Activated CD4-positive, alpha-beta T cell treated with anti-CD3 and anti-CD28 coated beads, Interleukin-2, amount 50 U/mL, for 24 hours (primary cell): ENCODE measurements around the gene PPP2R5D.
A peak's percentile ranks its signal among the peaks of the same experiment; 100 is the strongest.
"Not testable (repeated sequence)": the region's sequence is repeated elsewhere in the genome, so short reads cannot be mapped to it uniquely, and the experiment has no call there.

Experiments used
- DNase-seq, 2 donors: peaks; one replicate each; pipeline ENCODE4 v3.0.0-alpha.2; 2020; ENCODE audit warnings: low read depth in 1 of 2, low spot score in 1 of 2

PPP2R5D gene

DNA sequence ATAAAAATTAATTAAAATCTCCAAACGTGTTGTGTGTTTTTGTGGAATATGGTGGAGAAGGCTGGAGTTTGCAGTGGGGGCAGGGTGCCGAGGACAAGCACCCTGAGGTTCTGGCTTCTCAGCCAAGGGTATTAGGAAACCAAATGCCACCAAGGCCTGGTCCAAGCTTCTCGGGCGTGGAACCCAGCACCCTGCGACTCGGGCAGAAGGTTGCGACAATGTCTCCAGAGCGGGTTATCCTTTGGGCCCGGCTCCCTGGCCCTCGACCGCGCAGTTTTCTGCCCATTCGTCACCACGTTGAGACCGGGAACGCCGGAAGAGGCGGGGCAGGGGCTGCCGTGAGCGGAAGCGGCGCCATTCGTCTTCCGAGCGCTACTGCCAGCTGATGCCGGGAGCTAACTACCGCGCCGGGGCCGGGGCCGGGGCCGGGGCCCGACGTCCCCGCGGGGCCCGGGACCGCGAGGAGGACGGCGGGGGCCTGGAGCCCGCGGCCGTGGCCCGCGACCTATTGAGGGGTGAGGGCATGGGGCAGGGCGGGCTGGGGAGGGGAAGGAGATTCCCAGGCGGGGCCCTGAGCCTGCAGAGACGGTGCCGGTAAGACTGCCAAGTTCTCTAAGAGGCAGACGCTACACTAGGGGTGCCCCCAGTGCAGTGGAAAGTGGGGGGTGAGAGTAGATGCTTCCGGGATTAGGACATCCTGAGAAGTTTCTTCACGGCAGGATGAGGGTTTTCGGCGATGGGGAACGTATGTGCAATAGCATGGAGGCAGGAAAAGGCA, 37.1 kb downstream of the PPP2R5D start, which contains the start of gene RRP36:
Gene RRP36 (plus strand): TSS at position 354 of the 778 bp plus-strand sequence. CDS start 32 bp downstream, at position 386.
- DNase-seq: peak; percentile 47 to 65

DNA sequence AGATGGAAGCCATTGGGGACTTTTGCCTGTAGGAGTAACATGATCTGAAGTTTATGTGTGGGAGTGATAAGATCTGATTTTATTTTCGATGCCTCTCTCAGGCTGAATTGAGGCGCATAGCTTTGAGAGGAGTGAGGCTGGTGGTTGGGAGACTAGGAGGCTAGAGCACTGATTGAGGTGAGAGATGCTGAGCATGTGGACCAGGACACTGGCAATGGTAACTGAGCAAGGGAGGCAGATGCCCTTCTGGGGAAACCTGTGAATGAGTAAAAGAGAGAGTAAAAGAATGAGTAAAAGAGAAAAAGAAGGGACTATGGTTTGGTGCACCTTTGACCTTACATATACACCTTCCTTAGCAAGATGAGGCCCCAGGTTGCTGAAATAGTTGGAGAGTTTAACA, 40.1 kb downstream of the PPP2R5D start:
- no peak for DNase-seq

DNA sequence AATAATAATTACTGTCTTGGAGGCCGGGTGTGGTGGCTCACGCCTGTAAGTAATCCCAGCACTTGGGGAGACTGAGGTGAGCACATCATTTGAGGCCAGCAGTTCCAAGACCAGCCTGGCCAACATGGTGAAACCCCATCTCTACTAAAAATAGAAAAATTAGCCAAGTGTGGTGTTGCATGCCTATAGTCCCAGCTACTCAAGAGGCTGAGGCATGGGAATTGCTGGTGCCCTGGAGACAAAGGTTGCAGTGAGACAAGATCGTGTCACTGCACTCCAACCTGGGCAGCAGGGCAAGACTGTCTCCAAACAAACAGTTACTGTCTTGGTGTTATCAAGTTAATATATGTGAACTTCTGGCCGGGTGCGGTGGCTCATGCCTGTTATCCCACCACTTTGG, 42.0 kb downstream of the PPP2R5D start:
- no peak for DNase-seq

DNA sequence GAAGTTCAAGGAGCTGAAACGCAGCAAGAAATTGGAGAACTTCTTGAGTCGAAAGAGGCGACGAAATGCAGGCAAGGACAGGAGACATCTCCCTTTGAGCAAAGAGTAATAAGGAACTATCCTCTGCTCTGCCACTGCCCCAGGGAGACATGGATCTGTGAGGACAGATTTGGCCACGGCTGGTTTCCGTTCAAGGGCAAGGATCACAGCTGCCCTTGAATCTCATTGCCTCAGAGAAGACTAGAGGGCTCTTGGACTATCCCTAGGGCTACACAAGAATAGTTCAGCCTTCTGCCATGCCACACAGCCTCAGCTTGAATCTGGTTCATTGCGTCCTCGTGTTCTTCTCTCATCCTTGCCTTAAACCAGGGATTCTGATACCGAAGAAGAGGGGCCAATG, 44.8 kb downstream of the PPP2R5D start:
- DNase-seq: no peak

DNA sequence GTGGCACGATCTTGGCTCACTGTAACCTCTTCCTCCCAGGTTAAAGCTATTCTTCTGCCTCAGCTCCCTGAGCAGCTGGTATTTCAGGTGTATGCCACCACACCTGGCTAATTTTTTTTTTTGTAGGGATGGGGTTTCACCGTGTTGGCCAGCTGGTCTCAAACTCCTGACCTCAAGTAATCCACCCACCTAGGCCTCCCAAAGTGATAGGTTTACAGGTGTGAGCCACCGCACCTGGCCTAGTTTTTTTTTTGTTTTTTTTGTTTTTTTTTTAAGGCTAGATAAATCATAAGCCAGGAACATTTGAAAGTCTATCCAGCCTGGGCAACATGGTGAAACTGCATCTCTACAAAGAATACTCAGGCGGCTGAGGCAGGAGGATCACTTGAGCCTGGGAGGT, 48.0 kb downstream of the PPP2R5D start:
- DNase-seq: no peak

DNA sequence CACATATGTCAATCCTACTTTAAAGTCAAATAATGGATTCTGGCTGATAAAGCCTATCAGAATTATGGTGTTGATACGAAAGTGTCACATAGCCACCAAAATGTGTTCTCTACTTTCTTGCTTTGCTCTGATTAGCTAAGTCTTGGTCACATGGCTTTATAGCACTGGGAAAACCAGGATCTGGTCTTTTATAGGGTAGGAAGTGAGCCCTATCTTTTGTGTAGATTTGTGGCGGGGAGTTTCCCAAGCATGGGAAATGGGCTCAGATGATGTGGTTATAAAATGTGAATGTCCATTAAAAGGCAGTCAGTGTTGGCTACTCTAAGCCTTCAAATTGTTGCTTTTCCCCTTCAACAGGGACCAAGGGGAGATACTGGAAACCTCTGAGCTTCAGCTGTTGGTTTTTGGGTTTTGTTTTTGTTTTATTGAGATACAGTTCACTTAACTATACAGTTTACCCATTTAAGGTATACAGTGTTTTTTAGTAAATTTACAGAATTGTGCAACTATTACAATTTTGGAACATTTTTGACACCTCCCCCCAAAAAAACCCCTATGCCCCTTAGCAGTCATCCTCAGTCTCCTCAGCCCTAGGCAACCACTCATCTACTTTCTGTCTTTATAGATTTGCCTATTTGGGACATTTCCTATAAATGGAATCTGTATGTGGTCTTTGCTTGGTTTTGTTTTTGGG, 49.3 kb downstream of the PPP2R5D start:
- DNase-seq: no peak

DNA sequence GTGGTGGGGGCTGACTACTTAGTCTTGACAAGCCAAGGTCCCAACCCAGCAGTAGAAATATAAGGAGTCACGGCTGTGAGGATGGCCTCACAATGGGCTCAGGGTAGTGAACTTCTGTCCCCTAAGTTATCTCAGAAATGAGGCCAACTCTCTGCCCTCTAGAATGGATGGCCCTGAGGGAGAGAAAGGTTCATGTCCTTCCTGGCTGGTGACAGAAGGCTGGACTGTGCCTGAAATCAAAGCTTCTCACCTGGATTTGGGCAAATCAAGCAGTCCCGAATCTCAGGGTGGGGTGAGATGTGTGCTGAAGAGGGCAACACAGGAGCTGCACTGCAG, 49.8 kb downstream of the PPP2R5D start:
- no peak for DNase-seq

DNA sequence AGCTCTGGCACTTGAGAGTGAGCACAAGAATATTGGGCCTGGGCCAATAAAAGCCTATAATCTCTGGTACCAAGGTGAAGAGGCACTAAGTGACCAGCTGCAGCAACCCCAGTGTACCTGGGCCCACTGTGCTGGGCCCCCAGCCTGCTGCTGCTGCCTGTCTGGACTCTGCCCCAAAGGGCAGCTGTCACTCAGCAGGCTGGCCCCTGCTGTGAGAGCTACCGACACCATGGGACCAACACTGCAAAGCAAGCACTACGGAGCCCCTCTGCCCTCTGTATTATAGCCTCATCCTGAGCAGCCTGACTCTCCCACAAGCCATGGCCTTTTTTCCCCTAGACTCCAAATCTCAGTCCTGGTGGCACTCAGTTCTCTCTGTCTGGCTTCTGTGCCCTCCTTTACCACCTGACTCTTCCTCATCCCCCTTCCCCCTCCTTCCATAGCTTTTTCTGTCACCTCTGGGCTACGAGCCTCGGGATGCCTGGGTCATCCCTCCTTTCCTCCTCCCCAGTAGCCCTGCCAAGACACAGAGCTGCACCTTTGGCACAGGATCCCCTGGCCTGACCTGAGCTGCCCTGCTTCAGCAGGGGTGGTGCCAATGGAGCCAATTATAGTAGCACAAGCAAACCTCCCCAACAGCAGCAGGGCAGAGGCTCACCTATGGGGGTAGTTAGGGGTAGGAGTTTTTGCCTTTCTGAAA, 51.3 kb downstream of the PPP2R5D start:
- DNase-seq: no peak

DNA sequence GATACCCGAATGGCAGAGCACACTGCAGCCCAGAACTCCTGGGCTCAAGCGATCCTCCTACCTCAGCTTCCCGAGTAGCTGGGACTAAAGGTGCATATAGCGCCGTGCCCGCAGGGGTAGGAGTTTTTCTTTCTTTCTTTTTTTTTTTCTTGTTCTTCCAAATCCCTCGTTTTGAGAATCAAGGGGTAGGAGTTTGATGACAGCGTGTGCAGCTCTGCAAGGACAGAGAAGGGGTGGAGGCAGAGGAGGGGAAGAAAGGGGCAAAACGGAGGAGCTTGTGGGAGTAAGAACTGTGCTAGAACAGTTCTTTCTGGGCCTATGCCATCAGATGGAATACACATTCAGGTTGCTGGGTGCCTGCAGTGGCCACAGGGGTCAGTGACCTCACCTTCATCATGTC, 52.3 kb downstream of the PPP2R5D start:
- DNase-seq: no peak

DNA sequence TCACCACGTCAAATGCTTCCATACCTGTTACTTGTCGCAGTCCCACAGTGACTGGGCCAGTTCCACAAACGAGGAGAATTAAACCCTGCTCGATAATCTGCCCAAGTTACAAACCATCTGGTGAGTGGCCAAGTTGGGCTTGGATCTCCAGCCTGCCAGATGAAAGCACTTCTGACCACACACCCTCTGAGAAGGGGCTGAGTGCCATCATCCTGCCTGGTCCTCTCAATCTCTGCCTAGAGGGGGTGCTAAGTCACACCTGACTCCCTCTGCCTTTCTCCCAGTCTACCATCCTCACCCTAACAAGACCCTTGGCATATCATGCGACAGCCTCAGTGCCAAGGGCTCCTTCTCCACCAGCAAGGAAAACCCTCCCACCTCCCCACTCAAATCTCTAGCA, 52.8 kb downstream of the PPP2R5D start:
- DNase-seq: no peak

DNA sequence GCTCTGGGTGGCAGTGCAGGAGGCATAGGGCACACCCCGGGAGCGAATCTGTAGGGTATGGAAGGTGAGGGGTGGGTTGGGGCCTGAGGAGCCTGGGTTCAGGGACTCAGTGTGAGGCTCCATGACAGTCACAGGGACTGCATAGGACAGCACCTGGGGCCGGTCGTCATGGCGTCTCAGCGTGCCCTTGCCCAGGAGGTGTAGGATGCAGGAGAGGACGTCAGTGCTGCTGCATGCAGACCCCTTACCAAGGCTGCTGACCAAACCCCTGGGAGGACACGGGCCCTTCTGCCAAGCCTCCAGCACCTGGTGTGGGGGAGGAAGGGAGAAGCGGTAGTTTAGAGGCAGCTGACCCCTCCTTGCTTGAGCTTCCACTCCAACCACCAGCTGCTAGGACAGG, 53.3 kb downstream of the PPP2R5D start:
- no peak for DNase-seq

DNA sequence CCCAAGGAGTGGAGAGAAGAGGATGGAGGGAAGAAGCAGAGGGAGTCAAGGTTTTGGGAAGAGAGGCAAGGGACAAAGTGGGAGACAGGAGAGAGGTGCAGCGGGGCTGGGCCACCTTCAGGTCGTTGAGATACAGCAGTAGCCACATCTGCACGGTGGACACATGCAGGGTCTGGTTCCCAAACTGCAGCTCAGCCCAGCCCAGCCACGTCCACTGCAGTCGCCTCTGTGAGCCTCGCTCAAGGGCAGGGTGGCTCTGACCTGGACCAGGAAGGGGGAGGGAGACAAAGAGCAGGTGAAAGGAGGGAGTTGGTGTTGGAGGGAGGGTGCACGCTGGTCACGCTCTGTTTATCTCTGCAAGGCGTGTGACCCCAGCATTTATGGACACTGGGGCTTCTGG, 54.4 kb downstream of the PPP2R5D start:
- no peak for DNase-seq

DNA sequence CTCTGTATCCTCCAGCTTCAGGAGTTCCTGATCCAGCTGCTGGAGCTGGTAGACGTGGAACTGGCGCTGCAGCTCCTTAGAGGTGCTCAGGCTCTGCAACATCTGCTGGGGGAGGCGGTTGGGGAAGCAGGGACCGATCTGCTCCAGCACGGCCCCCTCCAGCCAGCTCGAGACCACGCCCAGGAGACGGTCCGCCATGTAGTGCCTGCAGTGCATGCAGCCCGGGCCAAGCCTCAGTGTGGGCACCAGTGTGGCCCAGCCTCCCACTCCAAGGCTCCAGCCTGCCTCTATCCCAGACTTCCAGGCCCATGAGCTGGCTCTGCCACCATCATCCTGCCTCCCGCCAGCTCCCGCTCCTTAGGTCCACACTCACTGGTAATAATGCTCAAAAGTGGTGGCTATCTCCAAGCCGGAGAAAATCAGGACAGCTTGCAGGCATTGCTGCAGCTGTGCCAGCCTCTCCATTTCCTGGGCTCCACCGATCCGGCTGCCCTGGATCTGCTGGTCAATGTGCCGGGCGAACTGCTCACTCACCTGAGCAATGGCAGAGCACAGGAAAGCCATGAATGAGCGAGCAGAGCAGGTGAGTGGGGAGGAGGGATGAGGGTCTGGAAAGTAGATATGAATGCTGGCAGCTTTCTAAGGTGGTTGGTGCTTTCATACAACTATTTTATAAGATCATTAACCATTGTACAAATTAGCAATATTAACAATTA, 56.3 kb downstream of the PPP2R5D start:
- no peak for DNase-seq

DNA sequence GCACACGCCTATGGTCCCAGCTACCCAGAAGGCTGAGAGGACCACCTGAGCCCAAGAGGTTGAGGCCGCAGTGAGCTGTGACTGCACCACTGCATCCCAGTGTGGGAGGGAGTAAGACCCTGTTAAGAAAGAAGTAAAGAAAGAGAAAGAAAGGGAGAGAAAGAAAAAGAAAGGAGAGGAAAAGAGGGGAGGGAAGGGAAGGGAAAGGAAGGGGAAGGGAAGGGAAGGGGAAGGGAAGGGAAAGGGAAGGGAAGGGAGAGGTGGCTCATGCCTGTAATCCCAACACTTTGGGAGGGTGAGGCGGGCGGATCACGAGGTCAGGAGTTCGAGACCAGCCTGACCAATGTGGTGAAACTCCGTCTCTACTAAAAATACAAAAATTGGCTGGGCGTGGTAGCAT, 57.1 kb downstream of the PPP2R5D start:
- not testable (repeated sequence) for DNase-seq

DNA sequence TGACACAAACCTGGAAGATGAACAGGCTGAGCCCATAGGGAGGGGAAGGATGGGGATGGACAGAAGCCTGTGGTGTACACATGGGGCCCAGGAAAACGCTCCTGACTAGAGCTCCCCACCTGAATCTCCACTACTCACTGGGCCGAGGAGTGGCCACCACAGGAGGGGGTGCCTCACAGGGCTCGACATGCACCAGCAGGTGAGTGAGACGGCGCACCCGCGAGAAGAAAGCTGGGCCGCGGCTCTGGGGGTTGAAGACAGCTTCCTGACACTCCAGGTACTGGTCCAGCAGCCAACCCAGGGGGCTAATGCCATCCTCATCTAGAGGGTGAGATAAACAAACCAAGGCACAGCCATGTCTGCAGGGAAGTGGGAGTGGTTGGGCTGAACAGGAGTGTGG, 58.9 kb downstream of the PPP2R5D start:
- no peak for DNase-seq

DNA sequence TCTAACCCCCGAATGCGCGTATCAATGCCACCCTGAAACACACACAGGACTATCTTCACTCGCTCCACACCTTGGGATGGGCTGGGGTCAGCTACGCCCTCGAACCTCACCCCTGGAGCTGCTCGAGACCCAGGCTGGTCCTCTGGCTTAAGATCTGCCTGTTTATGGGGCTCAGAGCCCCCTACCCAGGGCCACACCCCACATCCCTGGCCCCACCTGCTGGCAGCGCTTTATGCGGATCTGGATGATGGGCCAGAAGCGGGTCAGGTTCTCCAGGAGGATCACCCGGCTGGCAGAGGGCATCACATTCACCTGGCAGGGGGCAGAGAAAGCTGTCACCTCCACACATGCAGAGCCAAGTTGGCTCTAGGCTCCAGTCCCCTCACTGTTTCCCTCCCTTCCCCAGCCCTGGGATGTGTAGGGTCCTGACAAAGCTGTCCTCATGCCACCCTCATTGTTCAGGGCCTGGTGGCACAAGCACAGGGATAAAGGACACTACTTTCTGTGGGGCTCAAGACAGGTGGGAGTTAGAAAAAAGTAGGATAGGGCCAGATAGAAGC, 61.1 kb downstream of the PPP2R5D start:
- DNase-seq: no peak

DNA sequence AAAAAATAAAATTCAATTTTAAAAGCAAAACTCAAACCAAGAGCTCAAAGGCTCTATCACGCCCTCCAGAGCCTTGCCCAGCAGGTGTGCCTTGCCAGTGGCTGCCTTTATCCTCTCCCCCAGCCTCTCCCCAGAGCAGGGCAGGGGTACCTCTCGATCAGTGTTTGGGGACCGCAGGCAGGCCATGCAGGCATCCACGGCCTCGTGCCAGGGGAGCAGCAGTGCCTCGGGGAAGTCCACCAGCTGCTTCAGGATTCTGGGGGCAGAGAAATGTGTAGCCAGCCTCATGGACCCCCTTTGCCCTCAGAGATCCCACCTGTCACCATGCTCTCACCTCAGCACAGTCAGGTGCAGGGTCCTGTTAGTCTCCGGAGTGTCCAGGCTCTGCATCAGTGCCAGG, 63.6 kb downstream of the PPP2R5D start:
- no peak for DNase-seq

DNA sequence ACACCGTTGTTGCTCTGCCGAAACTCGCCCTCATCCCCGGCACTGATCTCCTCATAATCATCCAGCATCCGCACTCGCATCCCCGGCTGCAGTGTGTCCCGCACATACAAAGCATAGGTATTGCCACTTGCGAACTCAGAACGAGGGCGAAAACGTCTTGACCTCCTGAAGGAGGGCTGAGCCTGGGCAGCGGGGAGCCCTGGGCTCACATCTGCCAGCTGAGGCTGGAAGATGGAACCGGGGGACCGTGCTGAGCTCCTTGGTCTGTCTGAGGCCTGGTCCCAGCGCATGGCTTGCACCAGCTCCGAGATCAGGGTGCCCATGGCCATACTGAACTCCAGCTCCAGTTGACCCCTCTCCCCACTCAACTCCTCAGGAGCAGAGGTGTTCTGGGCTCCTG, 66.6 kb downstream of the PPP2R5D start:
- DNase-seq: no peak

DNA sequence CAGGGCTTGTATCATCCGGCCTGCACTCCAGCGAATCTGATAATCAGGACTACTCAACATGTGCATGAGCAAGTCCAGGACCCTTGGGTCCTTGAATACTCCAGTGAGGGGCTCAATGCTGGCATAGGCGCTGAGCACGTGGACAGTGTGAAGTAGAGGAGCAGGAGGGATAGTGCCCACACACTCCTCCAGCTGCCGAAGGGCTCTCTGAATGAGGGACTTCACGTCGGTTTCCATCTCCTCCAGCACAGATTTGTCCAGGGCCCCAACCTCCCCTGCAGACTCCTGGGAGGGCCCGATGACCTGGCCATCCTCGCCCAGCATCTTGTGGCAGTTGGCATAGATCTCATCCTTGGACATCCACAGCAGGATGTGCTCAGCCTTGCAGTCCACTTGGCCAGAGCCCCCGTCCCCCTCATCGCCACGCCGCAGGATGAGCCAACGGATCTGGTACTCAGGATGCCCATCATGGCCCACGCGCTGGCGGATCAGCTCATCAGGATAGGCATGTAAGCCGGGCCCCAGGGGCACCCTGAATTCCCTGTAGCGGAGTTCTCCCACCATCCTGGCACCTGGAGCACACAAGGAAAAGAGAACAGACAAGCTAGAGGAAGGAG, 68.0 kb downstream of the PPP2R5D start:
- DNase-seq: no peak

DNA sequence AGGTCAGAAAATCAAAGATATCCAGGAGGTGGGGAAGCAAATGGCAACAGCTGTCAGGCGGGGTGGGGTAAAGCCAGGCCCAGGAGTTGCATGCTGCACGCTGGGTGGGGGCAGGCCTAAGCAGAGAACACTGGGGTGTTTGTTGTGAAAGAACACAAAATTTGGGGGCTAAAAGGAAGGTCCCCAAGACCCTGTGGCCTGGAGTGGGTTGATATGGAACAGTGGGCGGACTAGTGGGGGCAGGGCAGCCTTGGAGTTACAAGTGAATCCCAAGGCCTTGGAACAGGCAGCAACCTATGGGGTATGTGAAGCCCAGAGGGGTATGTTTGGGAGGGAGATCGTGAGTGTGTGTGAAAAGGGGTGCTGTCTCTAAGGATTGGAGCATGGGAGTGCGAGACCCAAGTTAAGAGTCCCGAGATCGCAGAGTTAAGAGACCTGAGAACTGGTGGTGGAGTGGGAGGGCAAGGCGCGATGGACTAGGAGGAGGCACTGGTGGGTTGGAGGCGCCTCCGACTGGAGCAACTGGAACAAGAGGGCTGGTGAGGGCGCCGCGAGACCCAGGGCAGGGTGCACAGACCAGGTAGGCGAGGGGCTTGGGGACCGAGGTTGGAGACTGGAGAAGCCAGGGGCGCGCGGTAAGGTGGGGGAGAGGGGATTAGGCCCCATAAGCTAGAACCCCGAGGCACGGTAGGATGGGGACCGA, 68.6 kb downstream of the PPP2R5D start:
- DNase-seq: peak; percentile 8 to 18
